Smooth muscle cell (in vitro differentiated cells): Measurements from ENCODE around the gene C15orf39. TPM values are rescaled to one million over a fixed set of nuclear protein-coding genes. Genes with fewer than 3 reads are reported as not detected.

Experiments
- DNase-seq: peaks from one replicate; lab custom pipeline; 2025; ENCODE audit not compliant: unreplicated experiment; lab: John Stamatoyannopoulos, UW
- H2AFZ ChIP-seq: fragments of 200-600 bp; sonication (generic); 2 replicates; pipeline ENCODE4 v1.6.0; 2016; ENCODE audit warnings: antibody characterized with exemption, low read depth, mild to moderate bottlenecking
- H3F3A ChIP-seq: fragments of 200-600 bp; sonication (generic); 2 replicates; pipeline ENCODE4 v1.6.0; 2017; ENCODE audit warnings: antibody characterized with exemption, low read depth
- H3K27ac ChIP-seq: fragments of 200-600 bp; sonication (generic); 2 replicates; pipeline ENCODE4 v1.5.1; 2016; ENCODE audit warnings: low read depth, mild to moderate bottlenecking
- H3K27me3 ChIP-seq: fragments of 200-600 bp; sonication (generic); 2 replicates; pipeline ENCODE4 v1.6.1; 2016; ENCODE audit warnings: low read depth, mild to moderate bottlenecking
- H3K36me3 ChIP-seq: fragments of 200-600 bp; sonication (generic); 2 replicates; pipeline ENCODE4 v1.5.1; 2016; ENCODE audit warnings: low read depth
- H3K4me1 ChIP-seq: fragments of 200-600 bp; sonication (generic); 2 replicates; pipeline ENCODE4 v1.5.1; 2016; ENCODE audit warnings: low read depth
- H3K4me2 ChIP-seq: fragments of 200-600 bp; sonication (generic); 2 replicates; pipeline ENCODE4 v1.6.0; 2016; ENCODE audit warnings: mild to moderate bottlenecking
- H3K4me3 ChIP-seq: fragments of 200-600 bp; sonication (generic); 2 replicates; pipeline ENCODE4 v1.5.1; 2016; ENCODE audit warnings: mild to moderate bottlenecking
- H3K79me2 ChIP-seq: fragments of 200-600 bp; sonication (generic); 2 replicates; pipeline ENCODE4 v1.6.0; 2016; ENCODE audit warnings: low read depth, mild to moderate bottlenecking
- H3K9ac ChIP-seq: fragments of 200-600 bp; sonication (generic); 2 replicates; pipeline ENCODE4 v1.6.0; 2016; ENCODE audit warnings: low read depth
- H3K9me3 ChIP-seq: fragments of 200-600 bp; sonication (generic); replicated peaks from 2 replicates; pipeline ENCODE4 v1.5.1; 2016; ENCODE audit warnings: low read depth
- H4K20me1 ChIP-seq: fragments of 200-600 bp; sonication (generic); 2 replicates; pipeline ENCODE4 v1.6.0; 2016; ENCODE audit warnings: low read depth
- WGBS: methylation state at CpG from one replicate; pipeline ENCODE4 v1.1.7; 2016; ENCODE audit warnings: low lambda C conversion rate; 5-methylcytosine and 5-hydroxymethylcytosine counted together
- polyA plus RNA-seq: library from polyadenylated mRNA; unstranded; fragments of >200 nt; fragmentation: Nextera tagmentation; extraction: Ambion mirVana; gene quantifications from 2 replicates; pipeline ENCODE4 v1.2.1, GENCODE V29; 2016
- total RNA-seq: library from RNA; depleted of rRNA; stranded (reverse); fragments of >200 nt; gene quantifications from 2 replicates; pipeline ENCODE4 v1.2.3, GENCODE V29; 2014
- TF ChIP-seq, protein P1 (sequence below): fragments of 200-600 bp; sonication (generic); IDR thresholded peaks from 2 replicates; pipeline ENCODE4 v1.5.1; 2017; ENCODE audit warnings: borderline replicate concordance, mild to moderate bottlenecking, antibody characterized with exemption; ENCODE audit not compliant: insufficient read depth, poor library complexity, severe bottlenecking

The C15orf39 gene
- total and polyA plus RNA-seq, 2 experiments from 2014 or later = 8.4 to 9.3 TPM

DNA sequence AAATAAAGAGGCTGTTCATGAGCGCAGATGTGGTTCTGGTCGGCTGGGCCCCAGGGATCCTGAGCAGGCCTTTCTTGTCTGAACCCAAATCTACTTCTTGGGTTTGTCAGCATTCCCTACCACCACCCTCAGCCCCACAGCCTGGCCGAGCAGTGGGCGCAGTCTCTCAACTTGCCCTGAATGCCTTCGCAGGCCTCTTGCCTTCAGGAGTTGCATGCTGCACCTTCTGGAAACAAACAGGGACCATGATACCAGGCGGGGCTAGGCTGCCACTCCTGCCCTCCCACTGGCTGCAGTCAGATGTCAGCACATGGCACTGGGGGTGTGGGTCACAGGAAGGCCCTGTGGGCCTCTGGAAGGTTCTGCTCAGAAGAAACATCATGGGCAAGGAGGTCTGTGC is 13.2 kb upstream of the C15orf39 start:
- Histone ChIP-seq H4K20me1 (no peaks in the 10 kb centered on the region), H3K4me1 (no peaks in the 10 kb centered on the region), H3K9me3 (no peaks in the 10 kb centered on the region), H3K27me3 (no peaks in the 10 kb centered on the region), H3F3A (no peaks in the 10 kb centered on the region), H2AFZ (no peak overlapping the region), H3K79me2 (no peaks in the 10 kb centered on the region), H3K9ac (no peak overlapping the region), H3K4me3 (no peak overlapping the region), H3K4me2 (no peak overlapping the region), H3K27ac (no peak overlapping the region), H3K36me3 (no peaks in the 10 kb centered on the region)
- 89% methylated on average over 6 of the region's 6 CpGs for WGBS
- TF ChIP-seq, protein P1, sequence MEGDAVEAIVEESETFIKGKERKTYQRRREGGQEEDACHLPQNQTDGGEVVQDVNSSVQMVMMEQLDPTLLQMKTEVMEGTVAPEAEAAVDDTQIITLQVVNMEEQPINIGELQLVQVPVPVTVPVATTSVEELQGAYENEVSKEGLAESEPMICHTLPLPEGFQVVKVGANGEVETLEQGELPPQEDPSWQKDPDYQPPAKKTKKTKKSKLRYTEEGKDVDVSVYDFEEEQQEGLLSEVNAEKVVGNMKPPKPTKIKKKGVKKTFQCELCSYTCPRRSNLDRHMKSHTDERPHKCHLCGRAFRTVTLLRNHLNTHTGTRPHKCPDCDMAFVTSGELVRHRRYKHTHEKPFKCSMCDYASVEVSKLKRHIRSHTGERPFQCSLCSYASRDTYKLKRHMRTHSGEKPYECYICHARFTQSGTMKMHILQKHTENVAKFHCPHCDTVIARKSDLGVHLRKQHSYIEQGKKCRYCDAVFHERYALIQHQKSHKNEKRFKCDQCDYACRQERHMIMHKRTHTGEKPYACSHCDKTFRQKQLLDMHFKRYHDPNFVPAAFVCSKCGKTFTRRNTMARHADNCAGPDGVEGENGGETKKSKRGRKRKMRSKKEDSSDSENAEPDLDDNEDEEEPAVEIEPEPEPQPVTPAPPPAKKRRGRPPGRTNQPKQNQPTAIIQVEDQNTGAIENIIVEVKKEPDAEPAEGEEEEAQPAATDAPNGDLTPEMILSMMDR = no peak
- no peak for DNase-seq

DNA sequence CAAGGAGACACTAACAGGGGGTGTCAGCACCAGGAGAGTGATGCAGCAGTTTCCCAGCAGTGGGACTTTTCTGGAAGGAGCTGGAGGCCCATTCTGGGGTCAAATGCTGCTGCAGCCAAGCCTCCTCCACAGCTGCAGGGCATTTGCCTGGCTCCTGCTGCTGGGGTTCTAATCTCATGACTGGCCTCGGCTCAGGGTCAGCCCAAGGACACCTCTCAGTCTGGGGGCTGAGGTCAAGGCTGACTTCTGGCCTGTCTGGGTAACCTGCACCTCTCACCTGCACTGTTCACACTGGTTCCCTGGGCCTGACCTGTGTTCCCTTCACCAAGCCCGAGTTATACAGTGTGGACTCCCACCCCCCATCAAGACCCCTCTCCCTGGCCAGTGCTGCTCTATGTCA is 10.4 kb upstream of the C15orf39 start:
- H3F3A ChIP-seq = no peaks in the 10 kb centered on the region
- H3K4me3 ChIP-seq = no peak overlapping the region
- DNase-seq = no peak
- no peaks in the 10 kb centered on the region for H3K36me3 ChIP-seq
- H3K27me3 ChIP-seq = no peaks in the 10 kb centered on the region
- no peaks in the 10 kb centered on the region for H3K9me3 ChIP-seq
- H3K4me2 ChIP-seq = no peak overlapping the region
- 94% methylated on average over 2 of the region's 2 CpGs for WGBS
- no peaks in the 10 kb centered on the region for H3K79me2 ChIP-seq
- peaks cover 13% of the 10 kb centered on the region for H3K4me1 ChIP-seq
- H3K9ac ChIP-seq = no peak overlapping the region
- no peak overlapping the region for H2AFZ ChIP-seq
- TF ChIP-seq, protein P1 = no peak
- no peak overlapping the region for H3K27ac ChIP-seq
- no peaks in the 10 kb centered on the region for H4K20me1 ChIP-seq

DNA sequence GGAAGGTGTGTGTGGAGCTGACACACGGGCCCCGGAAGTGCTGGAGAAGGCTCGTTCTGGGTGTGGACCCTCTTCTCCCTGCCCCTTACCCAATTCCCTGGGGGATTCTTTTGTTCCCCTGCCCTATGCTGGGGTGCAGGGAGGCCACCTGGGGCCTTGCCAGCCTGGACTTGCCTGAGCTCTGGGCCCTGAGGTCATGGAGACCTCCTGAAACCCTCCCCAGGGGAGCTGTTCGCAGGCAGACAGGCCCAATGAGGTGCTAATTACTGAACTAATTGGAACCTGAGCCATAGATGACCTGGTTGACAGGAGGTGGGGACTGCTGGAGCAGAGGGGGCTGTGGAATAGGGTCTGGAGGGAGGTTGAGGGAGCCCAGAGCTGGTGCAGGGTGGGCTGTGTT is 9.4 kb upstream of the C15orf39 start:
- Histone ChIP-seq H3K4me3 (no peak overlapping the region), H3K4me1 (peaks cover 13% of the 10 kb centered on the region), H3F3A (no peaks in the 10 kb centered on the region), H3K36me3 (no peaks in the 10 kb centered on the region), H3K9me3 (no peaks in the 10 kb centered on the region), H4K20me1 (no peaks in the 10 kb centered on the region), H3K79me2 (no peaks in the 10 kb centered on the region), H3K27ac (no peak overlapping the region), H2AFZ (no peak overlapping the region), H3K27me3 (no peaks in the 10 kb centered on the region), H3K4me2 (no peak overlapping the region), H3K9ac (no peak overlapping the region)
- 92% methylated on average over 4 of the region's 4 CpGs for WGBS
- DNase-seq = no peak
- TF ChIP-seq, protein P1 = no peak

DNA sequence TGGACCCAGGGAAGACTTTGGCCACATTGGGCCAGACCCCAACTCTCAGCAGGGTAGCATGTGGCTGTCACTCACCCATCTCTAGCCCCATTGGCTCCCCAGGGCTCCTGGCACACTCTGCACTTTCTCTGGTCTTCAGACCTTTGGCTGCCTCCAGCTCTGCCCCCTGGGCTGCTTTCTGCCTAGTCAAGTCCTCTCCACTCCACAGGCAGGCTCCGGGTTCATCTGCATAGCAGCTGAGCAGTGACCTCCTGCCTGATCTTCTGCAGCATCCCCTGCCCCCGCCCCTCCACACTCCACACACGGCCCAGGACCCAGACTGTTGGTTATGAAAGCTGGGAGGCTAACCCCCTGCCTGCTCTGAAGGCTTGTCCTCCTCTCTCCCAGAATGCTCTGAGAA is 8.4 kb upstream of the C15orf39 start:
- no peak overlapping the region for H3K27ac ChIP-seq
- DNase-seq = no peak
- no peaks in the 10 kb centered on the region for H3K27me3 ChIP-seq
- no peak overlapping the region for H2AFZ ChIP-seq
- H3K36me3 ChIP-seq = no peaks in the 10 kb centered on the region
- 59% methylated on average over 3 of the region's 3 CpGs for WGBS
- no peaks in the 10 kb centered on the region for H3K79me2 ChIP-seq
- H3K4me1 ChIP-seq = peaks cover 13% of the 10 kb centered on the region
- no peak overlapping the region for H3K4me3 ChIP-seq
- no peaks in the 10 kb centered on the region for H4K20me1 ChIP-seq
- H3K4me2 ChIP-seq = no peak overlapping the region
- no peaks in the 10 kb centered on the region for H3F3A ChIP-seq
- TF ChIP-seq, protein P1 = no peak
- no peak overlapping the region for H3K9ac ChIP-seq
- no peaks in the 10 kb centered on the region for H3K9me3 ChIP-seq
